ENCODE results near the gene GTF3C1. TPM values are rescaled to one million over a fixed set of nuclear protein-coding genes. Genes with fewer than 3 reads are reported as not detected.
A peak's percentile ranks its signal among the peaks of the same experiment; 100 is the strongest.

Gene GTF3C1
- total RNA-seq, 1 experiment from 2014 or later: 38.1 TPM

DNA sequence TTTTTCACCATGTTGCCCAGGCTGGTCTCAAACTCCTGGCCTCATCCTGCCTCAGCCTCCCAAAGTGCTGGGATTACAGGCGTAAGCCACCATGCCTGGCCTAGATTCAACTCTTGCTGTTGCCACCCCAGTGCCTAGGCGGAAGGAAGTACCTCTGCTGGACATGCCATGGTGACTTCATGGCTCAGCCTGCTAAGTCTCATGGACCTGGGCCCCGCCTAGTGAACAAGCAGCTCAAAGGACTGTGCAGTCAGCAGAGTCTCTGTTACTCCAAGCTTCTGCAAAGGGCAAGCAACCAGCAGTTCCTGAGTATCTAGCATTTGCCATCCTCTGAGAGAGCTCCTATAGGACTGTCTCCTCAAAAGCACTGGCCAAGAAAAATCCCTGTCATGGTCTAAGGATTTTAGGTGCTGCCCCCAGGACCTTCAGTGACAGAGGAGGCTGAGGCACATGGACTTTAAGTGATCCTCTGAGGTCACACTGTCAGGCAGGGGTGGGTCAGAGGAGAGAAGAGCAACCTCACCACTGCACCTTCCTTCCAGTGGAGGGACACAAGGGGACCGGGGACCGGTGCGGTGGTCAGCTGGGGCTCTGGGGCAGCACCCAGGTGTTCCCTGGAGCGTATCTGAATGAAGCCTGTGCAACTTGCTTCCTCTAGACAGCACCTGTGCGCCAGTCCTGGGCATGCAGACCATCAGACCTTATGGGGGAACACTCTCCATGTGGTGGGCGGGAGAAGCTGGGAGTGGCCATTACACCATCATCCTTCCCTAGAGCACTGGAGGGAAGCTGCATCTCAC, 76.4 kb downstream of the GTF3C1 start:
- Mint-ChIP-seq H3K4me1 (ENCODE audit: insufficient read depth, unreplicated experiment) (no peaks in the 10 kb centered on the region), H3K9me3 (ENCODE audit: unreplicated experiment) (no peaks in the 10 kb centered on the region), H3K27ac (ENCODE audit: low read depth, unreplicated experiment) (peak overlapping the region; percentile 31), H3K27me3 (ENCODE audit: insufficient read depth, unreplicated experiment) (no peaks in the 10 kb centered on the region), H3K4me3 (ENCODE audit: unreplicated experiment) (no peak overlapping the region), H3K36me3 (ENCODE audit: insufficient read depth, unreplicated experiment) (peaks cover 92% of the 10 kb centered on the region)
- TF ChIP-seq, protein P1, sequence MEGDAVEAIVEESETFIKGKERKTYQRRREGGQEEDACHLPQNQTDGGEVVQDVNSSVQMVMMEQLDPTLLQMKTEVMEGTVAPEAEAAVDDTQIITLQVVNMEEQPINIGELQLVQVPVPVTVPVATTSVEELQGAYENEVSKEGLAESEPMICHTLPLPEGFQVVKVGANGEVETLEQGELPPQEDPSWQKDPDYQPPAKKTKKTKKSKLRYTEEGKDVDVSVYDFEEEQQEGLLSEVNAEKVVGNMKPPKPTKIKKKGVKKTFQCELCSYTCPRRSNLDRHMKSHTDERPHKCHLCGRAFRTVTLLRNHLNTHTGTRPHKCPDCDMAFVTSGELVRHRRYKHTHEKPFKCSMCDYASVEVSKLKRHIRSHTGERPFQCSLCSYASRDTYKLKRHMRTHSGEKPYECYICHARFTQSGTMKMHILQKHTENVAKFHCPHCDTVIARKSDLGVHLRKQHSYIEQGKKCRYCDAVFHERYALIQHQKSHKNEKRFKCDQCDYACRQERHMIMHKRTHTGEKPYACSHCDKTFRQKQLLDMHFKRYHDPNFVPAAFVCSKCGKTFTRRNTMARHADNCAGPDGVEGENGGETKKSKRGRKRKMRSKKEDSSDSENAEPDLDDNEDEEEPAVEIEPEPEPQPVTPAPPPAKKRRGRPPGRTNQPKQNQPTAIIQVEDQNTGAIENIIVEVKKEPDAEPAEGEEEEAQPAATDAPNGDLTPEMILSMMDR (IDR thresholded peaks at IDR 0.05; ENCODE audit: unreplicated experiment): no peak
- ChIA-PET CTCF (no interaction called here), POLR2A (no interaction called here)
- DNase-seq (ENCODE audit: unreplicated experiment): no peak
- no TSS peak for BruUV-seq (replicated peaks)
- intact Hi-C loops (cut with micrococcal nuclease): no loop called here

DNA sequence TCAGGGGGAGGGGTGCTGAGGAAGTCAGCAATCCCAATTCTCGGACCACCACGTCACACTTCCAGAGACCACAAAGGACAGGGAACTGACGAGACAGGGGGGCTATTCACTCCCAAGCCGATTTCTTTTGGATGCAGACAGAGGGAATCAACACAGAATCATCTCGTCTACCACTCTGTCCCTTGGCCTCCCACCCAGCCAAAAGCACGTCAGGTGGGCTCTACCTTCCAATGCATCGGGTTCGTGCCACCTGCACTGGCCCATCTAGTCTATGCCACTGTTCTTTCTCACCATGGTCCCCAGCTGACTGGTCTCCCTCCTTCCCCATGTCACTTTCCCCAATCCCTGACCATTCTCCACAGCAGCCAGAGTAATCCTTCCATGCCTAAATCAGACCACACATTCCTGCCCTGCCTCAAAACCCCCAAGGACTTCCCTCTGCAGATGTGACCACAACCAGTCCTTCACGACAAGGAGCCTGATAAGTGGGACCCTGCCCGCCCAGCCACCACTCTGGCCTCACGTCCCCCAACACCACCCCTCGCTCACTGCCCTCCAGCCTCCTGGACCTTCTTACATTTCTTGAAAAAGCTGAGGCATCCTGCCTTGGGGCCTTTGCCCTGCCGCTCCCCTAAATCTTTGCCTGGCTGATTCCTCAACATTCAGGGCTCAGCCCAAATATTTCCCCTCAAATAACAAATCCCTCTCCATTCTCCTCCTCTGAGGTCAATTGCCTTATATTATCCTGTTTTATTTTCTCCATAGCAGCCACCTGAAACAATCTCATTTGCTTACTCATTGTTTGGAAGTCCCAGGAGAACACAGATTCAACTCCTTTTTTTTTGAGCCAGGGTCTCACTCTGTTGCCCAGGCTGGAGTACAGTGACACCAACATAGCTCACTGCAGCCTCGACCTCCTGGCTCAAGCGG, 77.4 kb downstream of the GTF3C1 start:
- BruUV-seq (replicated peaks): no TSS peak

DNA sequence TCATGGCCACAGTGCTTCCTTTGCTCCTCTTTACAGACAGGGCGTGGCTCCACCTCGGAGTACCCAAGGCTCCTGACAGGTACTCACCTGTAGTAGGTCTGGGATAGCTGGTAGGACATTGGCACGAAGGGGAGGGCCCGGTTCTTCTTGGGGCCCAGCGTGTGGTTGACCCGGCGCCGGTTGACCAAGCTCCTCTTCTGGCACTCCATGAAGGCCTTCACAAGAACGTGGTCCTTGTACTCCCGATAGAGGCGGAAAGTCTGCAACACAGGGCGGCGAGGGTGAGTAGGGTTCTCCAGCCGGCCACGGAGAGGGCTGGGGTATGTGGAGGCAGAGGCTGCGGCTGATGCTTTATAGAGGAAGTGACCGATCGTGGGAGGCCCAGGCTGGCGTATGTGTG, 78.1 kb downstream of the GTF3C1 start:
- no peak overlapping the region for H3K27ac Mint-ChIP-seq (ENCODE audit: low read depth, unreplicated experiment)
- ChIA-PET CTCF (interaction anchor here (1.2 kb wide), 1 partner anchor 109 kb away, joined by 3 read pairs; no protein-coding TSS in a partner anchor), POLR2A (no interaction called here)
- no peaks in the 10 kb centered on the region for H3K27me3 Mint-ChIP-seq (ENCODE audit: insufficient read depth, unreplicated experiment)
- DNase-seq (ENCODE audit: unreplicated experiment): no peak
- H3K9me3 Mint-ChIP-seq (ENCODE audit: unreplicated experiment): no peaks in the 10 kb centered on the region
- intact Hi-C loops (cut with micrococcal nuclease): no loop called here
- H3K4me3 Mint-ChIP-seq (ENCODE audit: unreplicated experiment): no peak overlapping the region
- H3K4me1 Mint-ChIP-seq (ENCODE audit: insufficient read depth, unreplicated experiment): no peaks in the 10 kb centered on the region
- TF ChIP-seq, protein P1 (IDR thresholded peaks at IDR 0.05; ENCODE audit: unreplicated experiment): no peak
- peaks cover 92% of the 10 kb centered on the region for H3K36me3 Mint-ChIP-seq (ENCODE audit: insufficient read depth, unreplicated experiment)
- BruUV-seq (replicated peaks): no TSS peak

More for the DNA sequence above, 77.4 kb downstream of the GTF3C1 start:
- CTCF ChIA-PET: no interaction called here
- DNase-seq (ENCODE audit: unreplicated experiment): no peak
- no peaks in the 10 kb centered on the region for H3K9me3 Mint-ChIP-seq (ENCODE audit: unreplicated experiment)
- no peaks in the 10 kb centered on the region for H3K27me3 Mint-ChIP-seq (ENCODE audit: insufficient read depth, unreplicated experiment)
- no peak overlapping the region for H3K4me3 Mint-ChIP-seq (ENCODE audit: unreplicated experiment)
- no peaks in the 10 kb centered on the region for H3K4me1 Mint-ChIP-seq (ENCODE audit: insufficient read depth, unreplicated experiment)
- POLR2A ChIA-PET: no interaction called here
- peak overlapping the region; percentile 31 for H3K27ac Mint-ChIP-seq (ENCODE audit: low read depth, unreplicated experiment)
- TF ChIP-seq, protein P1 (IDR thresholded peaks at IDR 0.05; ENCODE audit: unreplicated experiment): no peak
- H3K36me3 Mint-ChIP-seq (ENCODE audit: insufficient read depth, unreplicated experiment): peaks cover 92% of the 10 kb centered on the region
- intact Hi-C loops (cut with micrococcal nuclease): no loop called here

Data from MCF 10A (cell line).